Liver (tissue), 9 donors: ENCODE data around the gene SLC2A8. TPM values are rescaled to one million over a fixed set of nuclear protein-coding genes. Genes with fewer than 3 reads are reported as not detected.

Source experiments
- DNase-seq: peaks from one replicate; pipeline ENCODE4 v3.0.0-alpha.2; 2017; ENCODE audit warnings: low spot score
- H3K27ac ChIP-seq, 2 donors: one replicate each; pipeline ENCODE4 v1.7.0; 2013; ENCODE audit warnings: inconsistent platforms in 2 of 2, low read length in 2 of 2, control low read depth in 1 of 2, low read depth in 1 of 2, mild to moderate bottlenecking in 1 of 2
- H3K27me3 ChIP-seq, 4 donors: one replicate each; pipeline versions ENCODE4 v1.6.1 to v1.7.0; 2013; ENCODE audit warnings: low read length in 3 of 4, inconsistent platforms in 1 of 4, mild to moderate bottlenecking in 1 of 4, moderate library complexity in 1 of 4; ENCODE audit not compliant: control insufficient read depth in 4 of 4, insufficient read depth in 4 of 4
- H3K36me3 ChIP-seq, 4 donors: one replicate each; pipeline versions ENCODE4 v1.6.1 to v1.7.0; 2013; ENCODE audit warnings: low read length in 3 of 4, mild to moderate bottlenecking in 3 of 4, low read depth in 1 of 4, moderate library complexity in 1 of 4; ENCODE audit not compliant: control insufficient read depth in 4 of 4, insufficient read depth in 3 of 4
- H3K4me1 ChIP-seq, 4 donors: one replicate each; pipeline versions ENCODE4 v1.6.1 to v1.7.0; 2013; ENCODE audit warnings: low read length in 3 of 4, mild to moderate bottlenecking in 3 of 4, moderate library complexity in 1 of 4; ENCODE audit not compliant: control insufficient read depth in 4 of 4, insufficient read depth in 4 of 4
- H3K4me3 ChIP-seq, 3 donors: one replicate each; pipeline versions ENCODE4 v1.6.1 to v1.7.0; 2013; ENCODE audit warnings: low read length in 3 of 3, control low read depth in 1 of 3, low read depth in 1 of 3, mild to moderate bottlenecking in 1 of 3
- H3K9ac ChIP-seq, 2 donors: one replicate each; pipeline ENCODE4 v1.7.0; 2013; ENCODE audit warnings: low read length in 2 of 2, mild to moderate bottlenecking in 2 of 2, moderate library complexity in 2 of 2, control low read depth in 1 of 2, low read depth in 1 of 2
- H3K9me3 ChIP-seq, 4 donors: one replicate each; pipeline versions ENCODE4 v1.6.1 to v1.7.0; 2013; ENCODE audit warnings: low read length in 3 of 4; ENCODE audit not compliant: control insufficient read depth in 4 of 4
- ATF3 ChIP-seq: IDR thresholded peaks from 2 replicates; pipeline ENCODE4 v1.6.1; 2016; ENCODE audit warnings: antibody characterized with exemption
- EGR1 ChIP-seq, 2 donors: IDR thresholded peaks; 2 replicates each; pipeline ENCODE4 v1.6.1; 2016 to 2018; ENCODE audit warnings: antibody characterized with exemption in 2 of 2, low read depth in 2 of 2
- FOXA1 ChIP-seq: IDR thresholded peaks from 2 replicates; pipeline ENCODE4 v1.6.1; 2016; ENCODE audit warnings: antibody characterized with exemption
- GABPA ChIP-seq, 2 donors: IDR thresholded peaks in 1 of 2; conservative IDR thresholded peaks in 1 of 2; 2 replicates each; pipeline ENCODE4 v1.6.1; 2016; ENCODE audit warnings: antibody characterized with exemption in 2 of 2, mild to moderate bottlenecking in 1 of 2, moderate library complexity in 1 of 2
- HNF4A ChIP-seq, 2 donors: conservative IDR thresholded peaks; 2 replicates each; pipeline ENCODE4 v1.6.1; 2016; ENCODE audit warnings: antibody characterized with exemption in 2 of 2, mild to moderate bottlenecking in 2 of 2
- HNF4G ChIP-seq: IDR thresholded peaks from 2 replicates; pipeline ENCODE4 v1.6.1; 2016; ENCODE audit warnings: antibody characterized with exemption
- JUND ChIP-seq, 2 donors: IDR thresholded peaks; 2 replicates each; pipeline ENCODE4 v1.6.1; 2016; ENCODE audit warnings: antibody characterized with exemption in 2 of 2
- MAX ChIP-seq: IDR thresholded peaks from 2 replicates; pipeline ENCODE4 v1.6.1; 2016; ENCODE audit warnings: antibody characterized with exemption
- RAD21 ChIP-seq, 2 donors: IDR thresholded peaks; 2 replicates each; pipeline ENCODE4 v1.6.1; 2016; ENCODE audit warnings: antibody characterized with exemption in 2 of 2, mild to moderate bottlenecking in 2 of 2
- REST ChIP-seq: IDR thresholded peaks from 2 replicates; pipeline ENCODE4 v1.6.1; 2016; ENCODE audit warnings: antibody characterized with exemption, mild to moderate bottlenecking
- SP1 ChIP-seq: IDR thresholded peaks from 2 replicates; pipeline ENCODE4 v1.6.1; 2018; ENCODE audit warnings: antibody characterized with exemption, mild to moderate bottlenecking
- TAF1 ChIP-seq: conservative IDR thresholded peaks from 2 replicates; pipeline ENCODE4 v1.6.1; 2016; ENCODE audit warnings: antibody characterized with exemption, mild to moderate bottlenecking
- WGBS: extraction: QIAGEN DNeasy Blood & Tissue Kit; methylation state at CpG from one replicate; pipeline ENCODE4 v1.1.7; 2013; 5-methylcytosine and 5-hydroxymethylcytosine counted together
- polyA plus RNA-seq, 2 donors: library from polyadenylated mRNA; stranded (reverse) in 1 of 2; unstranded in 1 of 2; fragments of 200-250 nt in 1 of 2; fragments of >200 nt in 1 of 2; fragmentation: Nextera tagmentation in 1 of 2; extraction: Ambion mirVana in 1 of 2; gene quantifications; one replicate each; pipeline versions ENCODE4 v1.2.1 to v1.2.3, GENCODE V29; 2013 to 2015
- total RNA-seq, 2 donors: library from RNA; depleted of rRNA; stranded (reverse); fragments of >200 nt; gene quantifications; one replicate each; pipeline ENCODE4 v1.2.3, GENCODE V29; 2014
- TF ChIP-seq, protein P1 (sequence below): IDR thresholded peaks from 2 replicates; pipeline ENCODE4 v1.6.1; 2016; ENCODE audit warnings: antibody characterized with exemption
- donor health status: healthy.
- donor health status: healthy.
- donor health status: healthy.
- donor health status: healthy.
- donor health status: healthy.

Gene SLC2A8
- total and polyA plus RNA-seq, 4 donors: 10.9 to 24.5 (median 19.9) TPM

GRCh38 chr9:127384901-127385300 lies 12.1 kb upstream of the SLC2A8 start:
- 91% methylated on average over 13 of the region's 13 CpGs for WGBS

GRCh38 chr9:127386249-127386648 lies 10.7 kb upstream of the SLC2A8 start:
- Histone ChIP-seq H3K9me3 (no peaks in the 10 kb centered on the region), H3K27ac (no peak overlapping the region), H3K4me1 (no peaks in the 10 kb centered on the region), H3K4me3 (no peak overlapping the region), H3K27me3 (no peaks in the 10 kb centered on the region), H3K36me3 (no peaks in the 10 kb centered on the region), H3K9ac (no peak overlapping the region)
- TF ChIP-seq TAF1: no peak
- TF ChIP-seq SP1: no peak
- no peak for TF ChIP-seq JUND (IDR thresholded peaks at IDR 0.05)
- TF ChIP-seq, protein P1, sequence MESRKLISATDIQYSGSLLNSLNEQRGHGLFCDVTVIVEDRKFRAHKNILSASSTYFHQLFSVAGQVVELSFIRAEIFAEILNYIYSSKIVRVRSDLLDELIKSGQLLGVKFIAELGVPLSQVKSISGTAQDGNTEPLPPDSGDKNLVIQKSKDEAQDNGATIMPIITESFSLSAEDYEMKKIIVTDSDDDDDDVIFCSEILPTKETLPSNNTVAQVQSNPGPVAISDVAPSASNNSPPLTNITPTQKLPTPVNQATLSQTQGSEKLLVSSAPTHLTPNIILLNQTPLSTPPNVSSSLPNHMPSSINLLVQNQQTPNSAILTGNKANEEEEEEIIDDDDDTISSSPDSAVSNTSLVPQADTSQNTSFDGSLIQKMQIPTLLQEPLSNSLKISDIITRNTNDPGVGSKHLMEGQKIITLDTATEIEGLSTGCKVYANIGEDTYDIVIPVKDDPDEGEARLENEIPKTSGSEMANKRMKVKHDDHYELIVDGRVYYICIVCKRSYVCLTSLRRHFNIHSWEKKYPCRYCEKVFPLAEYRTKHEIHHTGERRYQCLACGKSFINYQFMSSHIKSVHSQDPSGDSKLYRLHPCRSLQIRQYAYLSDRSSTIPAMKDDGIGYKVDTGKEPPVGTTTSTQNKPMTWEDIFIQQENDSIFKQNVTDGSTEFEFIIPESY: no peak
- TF ChIP-seq RAD21 (IDR thresholded peaks at IDR 0.05): no peak
- TF ChIP-seq MAX: no peak
- TF ChIP-seq ATF3: no peak
- TF ChIP-seq REST: no peak
- no peak for DNase-seq
- WGBS: 84% methylated on average over 4 of the region's 4 CpGs

More at GRCh38 chr9:127384901-127385300, 12.1 kb upstream of the SLC2A8 start:
- no peaks in the 10 kb centered on the region for H3K27me3 ChIP-seq
- DNase-seq: no peak
- H3K9me3 ChIP-seq: no peaks in the 10 kb centered on the region
- no peaks in the 10 kb centered on the region for H3K4me1 ChIP-seq
- no peak overlapping the region for H3K27ac ChIP-seq
- no peak overlapping the region for H3K9ac ChIP-seq
- H3K4me3 ChIP-seq: no peak overlapping the region
- TF ChIP-seq EGR1 (IDR thresholded peaks at IDR 0.05; ENCODE audit: low read depth in 2 of 2) (no peak), JUND (IDR thresholded peaks at IDR 0.05) (no peak), SP1 (no peak), FOXA1 (no peak), MAX (no peak), ATF3 (no peak), HNF4A (conservative IDR thresholded peaks at IDR 0.05) (no peak), HNF4G (no peak), GABPA (IDR thresholded peaks at IDR 0.05 in 1 of 2, conservative IDR thresholded peaks at IDR 0.05 in 1 of 2) (no peak)
- TF ChIP-seq, protein P1: no peak
- H3K36me3 ChIP-seq: no peaks in the 10 kb centered on the region
